Panc1 (cell line): ENCODE measurements around the gene TXNDC2. TPM values are rescaled to one million over a fixed set of nuclear protein-coding genes. Genes with fewer than 3 reads are reported as not detected.

Experiments used
- ATAC-seq: fragments of 200-7000 bp; cut with Tn5 transposase; 2 replicates; pipeline ENCODE4 v1.9.1; 2020; ENCODE audit warnings: mild to moderate bottlenecking, moderate library complexity
- BruUV-seq: library from RNA; stranded (reverse); fragments of 400-500 nt; replicated peaks from 2 replicates; lab custom pipeline; 2021; lab: Mats Ljungman, UMichigan
- CTCF ChIA-PET: fragments of 300-600 bp; sonication (Branson Sonifier 250); formaldehyde crosslinking; loops from one replicate; lab custom pipeline; 2022; ENCODE audit warnings: antibody characterized with exemption; lab: Charles Lee
- POLR2A ChIA-PET: fragments of 300-600 bp; sonication (Branson Sonifier 250); formaldehyde crosslinking; loops from one replicate; lab custom pipeline; 2022; ENCODE audit warnings: antibody characterized with exemption; lab: Charles Lee
- DNase-seq: peaks from one replicate; pipeline ENCODE4 v3.0.0-alpha.2; 2010; ENCODE audit warnings: low read depth, low spot score
- H3K27ac ChIP-seq: 2 replicates; pipeline ENCODE4 v1.5.1; 2011; ENCODE audit warnings: mild to moderate bottlenecking, low read length, inconsistent platforms
- H3K27me3 ChIP-seq: fragments of 200-500 bp; sonication (Bioruptor generic); 2 replicates; pipeline ENCODE4 v1.6.0; 2014; ENCODE audit warnings: low read length, inconsistent platforms; ENCODE audit not compliant: control insufficient read depth, insufficient read depth
- H3K36me3 ChIP-seq: fragments of 200-500 bp; sonication (Bioruptor generic); 2 replicates; pipeline ENCODE4 v1.5.1; 2014; ENCODE audit warnings: inconsistent platforms, mild to moderate bottlenecking, low read length, moderate library complexity; ENCODE audit not compliant: control insufficient read depth, insufficient read depth
- H3K4me1 ChIP-seq: 2 replicates; pipeline ENCODE4 v1.5.1; 2011; ENCODE audit warnings: inconsistent platforms, mild to moderate bottlenecking, low read length, moderate library complexity; ENCODE audit not compliant: control insufficient read depth, insufficient read depth
- H3K4me3 ChIP-seq, 2 experiments: 2 replicates each; pipeline ENCODE4 v1.5.1; 2011 to 2012; ENCODE audit warnings: low read depth in 2 of 2, low read length in 2 of 2, mild to moderate bottlenecking in 2 of 2, inconsistent platforms in 1 of 2, moderate library complexity in 1 of 2
- H3K9me3 ChIP-seq: fragments of 200-500 bp; sonication (Bioruptor generic); 2 replicates; pipeline ENCODE4 v1.5.1; 2014; ENCODE audit warnings: low read depth, mild to moderate bottlenecking, inconsistent platforms, low read length, moderate library complexity; ENCODE audit not compliant: control insufficient read depth, insufficient read depth
- CTCF ChIP-seq: fragments of 450-650 bp; IDR thresholded peaks from 2 replicates; pipeline ENCODE4 v1.5.1; 2017; ENCODE audit warnings: mild to moderate bottlenecking
- POLR2AphosphoS5 ChIP-seq: IDR thresholded peaks from 2 replicates; pipeline ENCODE4 v1.6.1; 2012; ENCODE audit warnings: mild to moderate bottlenecking, low read depth, low read length, moderate library complexity
- REST ChIP-seq, 2 experiments: IDR thresholded peaks; 2 replicates each; pipeline ENCODE4 v1.6.1; 2011 to 2012; ENCODE audit warnings: low read depth in 2 of 2, control low read depth in 1 of 2, low read length in 1 of 2, mild to moderate bottlenecking in 1 of 2, moderate library complexity in 1 of 2; ENCODE audit not compliant: insufficient read depth in 1 of 2
- SIN3A ChIP-seq: IDR thresholded peaks from 2 replicates; pipeline ENCODE4 v1.6.1; 2012; ENCODE audit warnings: low read depth, mild to moderate bottlenecking, low read length, moderate library complexity, borderline replicate concordance; ENCODE audit not compliant: insufficient read depth
- TCF7L2 ChIP-seq: IDR thresholded peaks from 2 replicates; pipeline ENCODE4 v1.6.1; 2011; ENCODE audit warnings: mild to moderate bottlenecking, low read depth, low read length, inconsistent platforms
- in situ Hi-C: cut with HindIII; loops from 2 replicates; pipeline ENCODE4 v1.10.0; 2016; ENCODE audit warnings: low sequenced_read_pairs, low pct_unique_long_range_greater_than_20kb
- intact Hi-C: fragments of 100-400 bp; cut with micrococcal nuclease; formaldehyde crosslinking; loops from one replicate; pipeline ENCODE4 v1.10.0; 2022; ENCODE audit not compliant: unreplicated experiment
- total RNA-seq: library from RNA; stranded (reverse); gene quantifications from one replicate; pipeline ENCODE4 v1.2.1, GENCODE V29; 2021; ENCODE audit not compliant: unreplicated experiment

The TXNDC2 gene
- total RNA-seq, 1 experiment from 2014 or later = 0.90 TPM

- intact Hi-C loops = no loop called here
- Histone ChIP-seq H3K36me3 (peaks cover 2% of the 10 kb centered on the region; the same call in 1 of the 2 replicates), H3K4me3 (no peak overlapping the region), H3K9me3 (0 out of 2 replicates have a peak, but pooled peaks cover 3% of the 10 kb centered on the region), H3K27ac (no peak overlapping the region), H3K27me3 (no peaks in the 10 kb centered on the region), H3K4me1 (peaks cover 14% of the 10 kb centered on the region)
- no TSS peak for BruUV-seq
- ChIA-PET CTCF (no interaction called here), POLR2A (no interaction called here)
- in situ Hi-C loops = no loop called here
- no peak for DNase-seq
- ATAC-seq = no peak
- TF ChIP-seq TCF7L2 (no peak), SIN3A (no peak), REST (IDR thresholded peaks at IDR 0.05; ENCODE audit: insufficient read depth in 1 of 2, low read depth in 2 of 2, low read length in 1 of 2) (no peak), CTCF (no peak), POLR2AphosphoS5 (no peak)
Measured at GRCh38 chr18:9851511-9851910, 34.3 kb upstream of the TXNDC2 start.

GRCh38 chr18:9852266-9853081 lies 33.3 kb upstream of the TXNDC2 start:
- in situ Hi-C loops = no loop called here
- Histone ChIP-seq H3K4me3 (no peak overlapping the region), H3K27ac (no peak overlapping the region), H3K36me3 (peaks cover 2% of the 10 kb centered on the region; the same call in 1 of the 2 replicates), H3K4me1 (peaks cover 14% of the 10 kb centered on the region), H3K27me3 (no peaks in the 10 kb centered on the region), H3K9me3 (0 out of 2 replicates have a peak, but pooled peaks cover 3% of the 10 kb centered on the region)
- TF ChIP-seq SIN3A = no peak
- TF ChIP-seq POLR2AphosphoS5 = no peak
- TF ChIP-seq REST (IDR thresholded peaks at IDR 0.05; ENCODE audit: insufficient read depth in 1 of 2, low read depth in 2 of 2, low read length in 1 of 2) = no peak
- TF ChIP-seq TCF7L2 = no peak
- TF ChIP-seq CTCF = no peak
- DNase-seq = no peak
- ATAC-seq = no peak
- ChIA-PET CTCF (interaction anchor here (0.5 to 0.7 kb wide), 2 partner anchors 17 to 106 kb away, joined by 3 to 9 read pairs; no protein-coding TSS in a partner anchor), POLR2A (interaction anchor here (0.7 kb wide), 1 partner anchor 56 kb away, joined by 4 read pairs; no protein-coding TSS in a partner anchor)
- intact Hi-C loops = no loop called here
- no TSS peak for BruUV-seq
